Neural progenitor cell (in vitro differentiated cells): ENCODE results near the gene EVC2. TPM values are rescaled to one million over a fixed set of nuclear protein-coding genes. Genes with fewer than 3 reads are reported as not detected.

Experiments
- DNase-seq: peaks from one replicate; pipeline ENCODE4 v3.0.0-alpha.2; 2016; ENCODE audit warnings: low spot score
- H2AFZ ChIP-seq: fragments of 200-600 bp; sonication (generic); replicated peaks from 2 replicates; pipeline ENCODE4 v1.6.1; 2016; ENCODE audit warnings: antibody characterized with exemption
- H3F3A ChIP-seq: fragments of 200-600 bp; sonication (generic); 2 replicates; pipeline ENCODE4 v1.6.1; 2016; ENCODE audit warnings: antibody characterized with exemption, low read depth
- H3K27ac ChIP-seq: fragments of 200-600 bp; sonication (generic); 2 replicates; pipeline ENCODE4 v1.5.1; 2016; ENCODE audit warnings: mild to moderate bottlenecking
- H3K27me3 ChIP-seq: fragments of 200-600 bp; sonication (generic); 2 replicates; pipeline ENCODE4 v1.6.1; 2016; ENCODE audit warnings: mild to moderate bottlenecking, moderate library complexity
- H3K36me3 ChIP-seq: fragments of 200-600 bp; sonication (generic); 2 replicates; pipeline ENCODE4 v1.5.1; 2016
- H3K4me1 ChIP-seq: fragments of 200-600 bp; sonication (generic); 2 replicates; pipeline ENCODE4 v1.6.1; 2016; ENCODE audit warnings: mixed run types
- H3K4me2 ChIP-seq: fragments of 200-600 bp; sonication (generic); 2 replicates; pipeline ENCODE4 v1.6.1; 2016
- H3K4me3 ChIP-seq: fragments of 200-600 bp; sonication (generic); 2 replicates; pipeline ENCODE4 v1.5.1; 2016
- H3K79me2 ChIP-seq: fragments of 200-600 bp; sonication (generic); 2 replicates; pipeline ENCODE4 v1.6.1; 2016; ENCODE audit warnings: low read depth
- H3K9ac ChIP-seq: fragments of 200-600 bp; sonication (generic); 2 replicates; pipeline ENCODE4 v1.6.1; 2016
- H3K9me3 ChIP-seq: fragments of 200-600 bp; sonication (generic); 2 replicates; pipeline ENCODE4 v1.5.1; 2016; ENCODE audit warnings: low read depth
- H4K20me1 ChIP-seq: fragments of 200-600 bp; sonication (generic); 2 replicates; pipeline ENCODE4 v1.6.1; 2016; ENCODE audit warnings: low read depth
- H3K27ac Mint-ChIP-seq: 3 replicates; pipeline ENCODE4 v1.8.0; 2021; ENCODE audit warnings: mixed read lengths
- H3K27me3 Mint-ChIP-seq: 2 replicates; pipeline ENCODE4 v1.8.0; 2022; ENCODE audit warnings: low read depth, mild to moderate bottlenecking, inconsistent platforms, moderate library complexity, mixed read lengths; ENCODE audit not compliant: insufficient read depth
- H3K36me3 Mint-ChIP-seq: 3 replicates; pipeline ENCODE4 v1.8.0; 2021; ENCODE audit warnings: mixed read lengths
- H3K4me1 Mint-ChIP-seq: 3 replicates; pipeline ENCODE4 v1.8.0; 2021; ENCODE audit warnings: mixed read lengths
- H3K4me3 Mint-ChIP-seq: 3 replicates; pipeline ENCODE4 v1.8.0; 2021; ENCODE audit warnings: mild to moderate bottlenecking, moderate library complexity, mixed read lengths
- H3K9me3 Mint-ChIP-seq: 3 replicates; pipeline ENCODE4 v1.8.0; 2020; ENCODE audit warnings: mixed read lengths
- EZH2 ChIP-seq: fragments of 200-600 bp; sonication (generic); IDR thresholded peaks from 2 replicates; pipeline ENCODE4 v1.6.1; 2017; ENCODE audit warnings: antibody characterized with exemption, mild to moderate bottlenecking, moderate library complexity
- EZH2phosphoT487 ChIP-seq: fragments of 200-600 bp; sonication (generic); IDR thresholded peaks from 2 replicates; pipeline ENCODE4 v1.6.1; 2017; ENCODE audit warnings: antibody characterized with exemption
- total RNA-seq: library from RNA; depleted of rRNA; stranded (reverse); fragments of >200 nt; gene quantifications from 2 replicates; pipeline ENCODE4 v1.2.3, GENCODE V29; 2015; ENCODE audit warnings: low replicate concordance
- TF ChIP-seq, protein P1 (sequence below): fragments of 200-600 bp; sonication (generic); IDR thresholded peaks from 2 replicates; pipeline ENCODE4 v1.5.1; 2017; ENCODE audit warnings: antibody characterized with exemption, mild to moderate bottlenecking

EVC2 gene
- total RNA-seq, 1 donor from 2014 or later: 6.1 TPM

DNA sequence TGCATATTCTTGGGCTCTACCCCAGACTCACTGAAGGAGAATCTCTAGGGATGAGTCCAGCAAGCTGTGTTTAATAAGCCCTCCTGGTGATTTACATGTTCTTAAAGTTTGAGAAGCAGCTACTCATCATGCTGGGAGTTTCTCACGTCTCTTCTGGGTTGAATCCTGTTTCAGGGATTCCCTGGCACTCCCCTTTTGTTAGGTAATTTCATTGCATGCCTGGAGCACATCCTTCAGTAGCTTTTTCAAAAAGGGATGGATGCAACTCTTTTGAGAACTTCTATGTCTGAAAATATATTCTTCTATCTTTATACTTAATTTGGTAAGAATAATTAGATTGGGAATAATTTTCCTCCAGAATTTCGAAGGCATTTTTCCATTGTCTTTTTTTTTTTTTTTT is 7.0 kb upstream of the EVC2 start:
- Histone ChIP-seq H3K36me3 (no peaks in the 10 kb centered on the region), H3K4me3 (no peak overlapping the region), H3K9ac (no peak overlapping the region), H3K27me3 (peaks cover 11% of the 10 kb centered on the region), H4K20me1 (no peaks in the 10 kb centered on the region), H3K9me3 (peaks cover 3% of the 10 kb centered on the region), H3K4me1 (peaks cover 3% of the 10 kb centered on the region), H3K27ac (no peak overlapping the region), H3K79me2 (no peaks in the 10 kb centered on the region), H3K4me2 (no peak overlapping the region), H3F3A (peaks cover 7% of the 10 kb centered on the region), H2AFZ (no peak overlapping the region)
- TF ChIP-seq, protein P1, sequence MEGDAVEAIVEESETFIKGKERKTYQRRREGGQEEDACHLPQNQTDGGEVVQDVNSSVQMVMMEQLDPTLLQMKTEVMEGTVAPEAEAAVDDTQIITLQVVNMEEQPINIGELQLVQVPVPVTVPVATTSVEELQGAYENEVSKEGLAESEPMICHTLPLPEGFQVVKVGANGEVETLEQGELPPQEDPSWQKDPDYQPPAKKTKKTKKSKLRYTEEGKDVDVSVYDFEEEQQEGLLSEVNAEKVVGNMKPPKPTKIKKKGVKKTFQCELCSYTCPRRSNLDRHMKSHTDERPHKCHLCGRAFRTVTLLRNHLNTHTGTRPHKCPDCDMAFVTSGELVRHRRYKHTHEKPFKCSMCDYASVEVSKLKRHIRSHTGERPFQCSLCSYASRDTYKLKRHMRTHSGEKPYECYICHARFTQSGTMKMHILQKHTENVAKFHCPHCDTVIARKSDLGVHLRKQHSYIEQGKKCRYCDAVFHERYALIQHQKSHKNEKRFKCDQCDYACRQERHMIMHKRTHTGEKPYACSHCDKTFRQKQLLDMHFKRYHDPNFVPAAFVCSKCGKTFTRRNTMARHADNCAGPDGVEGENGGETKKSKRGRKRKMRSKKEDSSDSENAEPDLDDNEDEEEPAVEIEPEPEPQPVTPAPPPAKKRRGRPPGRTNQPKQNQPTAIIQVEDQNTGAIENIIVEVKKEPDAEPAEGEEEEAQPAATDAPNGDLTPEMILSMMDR: no peak
- TF ChIP-seq EZH2: no peak
- Mint-ChIP-seq H3K27me3 (peaks cover 4% of the 10 kb centered on the region), H3K4me3 (no peak overlapping the region), H3K4me1 (peaks cover 27% of the 10 kb centered on the region), H3K9me3 (peaks cover 16% of the 10 kb centered on the region), H3K36me3 (peaks cover 26% of the 10 kb centered on the region), H3K27ac (no peak overlapping the region)
- no peak for DNase-seq

DNA sequence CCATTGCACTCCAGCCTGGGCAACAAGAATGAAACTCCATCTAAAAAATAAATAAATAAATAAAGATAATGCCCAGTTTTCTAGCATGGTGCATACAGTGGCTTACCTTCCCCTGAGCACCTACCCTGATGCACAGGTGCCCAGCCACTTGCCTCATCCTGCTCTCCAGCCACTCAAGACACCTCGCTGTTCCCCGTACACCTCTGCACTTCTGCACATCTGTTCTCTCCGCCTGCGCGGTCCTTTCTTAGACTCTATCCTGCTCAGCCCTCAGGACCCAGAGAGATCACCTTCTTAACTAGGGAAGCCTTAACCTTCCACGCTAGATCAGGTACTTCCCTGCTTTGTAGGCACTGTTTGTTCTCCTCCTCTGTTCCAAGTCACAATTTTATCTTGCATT is 5.5 kb upstream of the EVC2 start:
- H3K9ac ChIP-seq: no peak overlapping the region
- peaks cover 16% of the 10 kb centered on the region for H3K9me3 Mint-ChIP-seq
- peaks cover 3% of the 10 kb centered on the region for H3K9me3 ChIP-seq
- H3K4me1 ChIP-seq: peaks cover 8% of the 10 kb centered on the region
- H3K36me3 ChIP-seq: no peaks in the 10 kb centered on the region
- H3K27me3 ChIP-seq: peaks cover 24% of the 10 kb centered on the region
- no peak overlapping the region for H3K4me3 Mint-ChIP-seq
- H3K27ac ChIP-seq: no peak overlapping the region
- H3K4me1 Mint-ChIP-seq: peaks cover 27% of the 10 kb centered on the region
- no peaks in the 10 kb centered on the region for H4K20me1 ChIP-seq
- peaks cover 18% of the 10 kb centered on the region for H3K36me3 Mint-ChIP-seq
- H3K27me3 Mint-ChIP-seq: peaks cover 7% of the 10 kb centered on the region
- TF ChIP-seq EZH2phosphoT487 (no peak), EZH2 (no peak)
- TF ChIP-seq, protein P1: no peak
- DNase-seq: no peak
- no peak overlapping the region for H3K4me2 ChIP-seq
- H3F3A ChIP-seq: peaks cover 22% of the 10 kb centered on the region
- no peak overlapping the region for H3K27ac Mint-ChIP-seq
- no peak overlapping the region for H3K4me3 ChIP-seq
- no peaks in the 10 kb centered on the region for H3K79me2 ChIP-seq
- no peak overlapping the region for H2AFZ ChIP-seq

DNA sequence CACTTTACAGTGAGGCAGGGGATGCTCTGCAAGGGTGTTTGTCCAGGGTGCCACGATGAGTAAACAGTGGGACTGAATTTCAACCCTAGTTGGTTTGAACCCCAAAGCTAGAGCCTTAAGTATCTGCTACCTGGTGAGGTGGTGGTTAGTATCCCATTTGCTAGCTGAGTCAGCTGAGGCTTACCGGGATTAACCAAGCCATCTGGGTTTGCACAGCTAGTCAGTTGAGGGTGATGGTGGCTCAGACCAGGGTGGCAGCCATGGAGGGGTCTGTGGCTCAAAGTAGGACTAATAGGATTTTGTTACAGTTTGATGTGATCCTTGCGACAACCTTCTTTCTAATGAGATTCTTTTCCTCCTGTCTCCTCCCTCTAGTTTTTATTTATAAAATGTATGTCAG is 4.6 kb upstream of the EVC2 start:
- Histone ChIP-seq H3K79me2 (no peaks in the 10 kb centered on the region), H3F3A (peaks cover 26% of the 10 kb centered on the region), H3K27ac (no peak overlapping the region), H3K4me1 (peaks cover 15% of the 10 kb centered on the region), H3K4me2 (no peak overlapping the region), H3K9ac (no peak overlapping the region), H3K36me3 (no peaks in the 10 kb centered on the region), H3K27me3 (peaks cover 26% of the 10 kb centered on the region), H4K20me1 (no peaks in the 10 kb centered on the region), H3K9me3 (peaks cover 3% of the 10 kb centered on the region), H2AFZ (no peak overlapping the region), H3K4me3 (no peak overlapping the region)
- H3K4me1 Mint-ChIP-seq: peaks cover 25% of the 10 kb centered on the region
- peaks cover 7% of the 10 kb centered on the region for H3K27me3 Mint-ChIP-seq
- DNase-seq: no peak
- peak overlapping the region; percentile 89 for H3K4me3 Mint-ChIP-seq
- TF ChIP-seq, protein P1: no peak
- peaks cover 18% of the 10 kb centered on the region for H3K36me3 Mint-ChIP-seq
- H3K27ac Mint-ChIP-seq: no peak overlapping the region
- peaks cover 16% of the 10 kb centered on the region for H3K9me3 Mint-ChIP-seq
